Stimulated activated CD4-positive, alpha-beta T cell treated with anti-CD3 and anti-CD28 coated beads, Interleukin-4, amount 100 ng/mL, for 4 hours (primary cell): Measurements from ENCODE around the gene LRRTM4.

Experiments used
- DNase-seq, 2 experiments: peaks; one replicate each; pipeline ENCODE4 v3.0.0-alpha.2; 2020

Gene LRRTM4

GRCh38 chr2:77469106-77469505 is 53.1 kb downstream of the LRRTM4 start:
- DNase-seq, result no peak

GRCh38 chr2:77459840-77460239 is 62.3 kb downstream of the LRRTM4 start:
- DNase-seq, result no peak

DNA sequence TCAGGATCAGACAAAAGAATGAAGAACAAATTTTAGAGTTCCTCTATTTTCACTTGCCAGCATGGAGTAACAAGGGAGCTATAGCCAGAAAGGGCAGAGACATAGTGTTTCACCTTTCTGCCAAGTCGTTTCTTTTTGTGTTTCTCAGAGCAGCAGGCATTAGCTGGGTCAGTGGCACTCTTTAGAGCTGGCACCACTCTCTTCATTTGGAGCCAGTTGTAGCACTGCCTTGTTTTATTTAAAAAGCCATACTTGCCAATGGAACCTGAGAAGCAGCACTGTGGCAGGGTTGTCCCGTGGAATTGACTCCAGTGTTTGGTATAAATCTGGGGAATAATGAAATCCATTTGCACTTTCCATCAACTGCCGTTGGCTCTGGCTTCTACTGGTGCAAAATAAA is 64.0 kb downstream of the LRRTM4 start:
- DNase-seq, result no peak

- DNase-seq, result no peak
Observed at GRCh38 chr2:77457665-77458064, 64.5 kb downstream of the LRRTM4 start.

- DNase-seq, result no peak
Observed at GRCh38 chr2:77443076-77443475, 79.1 kb downstream of the LRRTM4 start.

- no peak for DNase-seq
Observed at GRCh38 chr2:77434880-77435279, 87.3 kb downstream of the LRRTM4 start.

- DNase-seq, result no peak
Observed at GRCh38 chr2:77428946-77429345, 93.2 kb downstream of the LRRTM4 start.

DNA sequence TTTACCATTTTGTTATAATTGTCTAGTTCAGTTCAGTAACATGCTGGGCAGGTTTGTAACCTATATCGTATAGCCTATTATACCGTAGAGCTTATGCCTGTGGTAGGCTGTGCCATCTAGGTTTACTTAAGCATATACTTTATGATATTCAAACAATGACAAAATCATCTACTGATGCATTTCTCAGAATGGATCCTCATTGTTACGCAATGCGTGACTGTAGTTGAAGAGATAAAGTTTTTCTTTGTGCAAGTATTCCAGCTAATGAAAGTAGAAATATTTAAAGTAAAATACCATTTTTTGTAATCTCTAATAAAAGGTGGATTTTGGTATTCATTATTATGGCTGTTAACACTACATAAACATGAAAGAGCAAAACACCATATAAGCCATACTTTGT is 100.2 kb downstream of the LRRTM4 start:
- no peak for DNase-seq

- no peak for DNase-seq
Observed at GRCh38 chr2:77418537-77418936, 103.6 kb downstream of the LRRTM4 start.

DNA sequence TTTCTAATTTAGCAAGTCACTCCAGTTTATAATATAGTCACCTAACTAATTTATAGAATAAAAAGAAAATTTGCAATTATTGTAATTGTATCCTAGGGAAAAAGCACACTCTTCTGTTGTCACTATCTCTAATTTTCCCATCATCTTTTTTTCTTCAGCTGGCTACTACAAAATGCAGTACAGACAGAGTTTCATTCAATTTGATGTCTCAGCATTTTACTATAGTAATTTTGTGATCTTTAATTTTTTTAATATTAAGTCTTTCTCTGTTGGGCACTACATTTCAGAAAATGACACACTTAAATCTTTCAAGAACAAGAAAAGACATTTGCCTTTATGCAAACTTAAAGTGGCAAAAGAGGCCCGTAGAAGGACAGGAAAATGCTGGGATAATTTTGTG is 118.0 kb downstream of the LRRTM4 start:
- DNase-seq, result no peak

DNA sequence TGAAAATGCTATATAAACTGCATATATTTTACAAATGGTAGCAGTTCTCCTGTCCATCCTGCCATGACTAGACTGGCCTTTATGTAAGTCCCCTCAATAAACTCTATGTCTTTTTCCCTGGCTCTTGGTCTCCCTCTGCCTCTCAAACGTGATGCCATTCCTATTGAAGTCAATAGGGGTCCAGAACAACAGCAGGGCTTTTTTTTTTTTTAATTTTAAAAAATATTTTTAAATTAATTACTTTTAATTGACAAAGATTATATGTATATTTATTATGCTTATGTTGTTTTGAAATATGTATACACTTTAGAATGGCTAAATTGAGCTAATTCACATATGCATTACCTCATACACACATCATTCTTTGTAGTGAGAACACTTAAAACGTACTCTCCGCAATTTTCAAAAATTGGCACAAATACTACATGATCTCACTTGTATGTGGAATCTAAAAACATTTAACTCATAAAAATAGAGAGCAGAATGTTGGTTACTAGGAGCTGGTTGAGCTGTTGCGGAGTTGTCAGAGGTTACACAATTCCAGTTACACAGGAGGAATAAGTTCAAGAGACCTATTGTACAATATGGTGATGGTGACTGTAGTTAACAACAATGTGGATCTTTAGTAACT is 123.1 kb downstream of the LRRTM4 start:
- no peak for DNase-seq

GRCh38 chr2:77397763-77398162 is 124.4 kb downstream of the LRRTM4 start:
- DNase-seq, result no peak

DNA sequence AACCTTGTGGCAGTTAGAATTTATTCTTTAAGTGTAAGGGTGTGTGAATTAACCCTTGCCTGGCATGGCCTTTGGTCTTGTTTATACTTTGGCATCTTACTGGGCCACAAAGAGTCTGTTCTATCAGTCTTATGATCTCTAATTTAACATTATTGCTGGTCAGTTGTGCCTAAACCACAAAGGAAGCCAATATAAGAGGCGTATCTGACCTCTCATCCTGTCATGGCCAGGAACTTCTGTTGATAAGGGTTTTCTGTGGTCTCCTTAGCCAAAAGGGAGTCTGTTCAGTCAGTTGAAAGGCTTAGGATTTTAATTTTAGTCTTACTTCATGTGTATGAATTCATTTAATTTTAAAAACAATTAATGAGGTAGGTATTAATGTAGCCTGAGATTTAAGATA is 127.2 kb downstream of the LRRTM4 start:
- DNase-seq, result no peak

GRCh38 chr2:77391119-77391518 is 131.1 kb downstream of the LRRTM4 start:
- DNase-seq, result no peak

GRCh38 chr2:77387324-77387723 is 134.9 kb downstream of the LRRTM4 start:
- DNase-seq, result no peak

- no peak for DNase-seq
Observed at GRCh38 chr2:77372636-77373035, 149.5 kb downstream of the LRRTM4 start.

- DNase-seq, result no peak
Observed at GRCh38 chr2:77370511-77370910, 151.7 kb downstream of the LRRTM4 start.

- no peak for DNase-seq
Observed at GRCh38 chr2:77363277-77363676, 158.9 kb downstream of the LRRTM4 start.

DNA sequence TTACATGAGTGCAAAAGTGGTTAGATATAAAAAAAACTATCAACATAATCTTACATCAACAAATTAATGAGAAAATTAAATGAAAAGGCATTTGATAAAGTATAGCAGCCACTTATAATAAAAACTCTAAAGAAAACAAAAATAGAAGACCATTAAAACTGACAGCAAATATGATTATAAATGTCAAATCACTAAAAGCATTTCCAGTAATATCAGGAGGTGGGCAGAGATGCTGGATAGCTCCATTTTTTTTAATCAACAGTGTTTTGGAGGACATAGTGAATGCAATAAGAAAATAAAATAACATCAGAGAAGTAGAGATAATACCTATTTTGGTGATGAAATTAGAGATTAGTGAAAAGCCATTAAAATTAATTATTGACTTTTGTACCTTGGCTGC is 173.4 kb downstream of the LRRTM4 start:
- DNase-seq, result no peak

DNA sequence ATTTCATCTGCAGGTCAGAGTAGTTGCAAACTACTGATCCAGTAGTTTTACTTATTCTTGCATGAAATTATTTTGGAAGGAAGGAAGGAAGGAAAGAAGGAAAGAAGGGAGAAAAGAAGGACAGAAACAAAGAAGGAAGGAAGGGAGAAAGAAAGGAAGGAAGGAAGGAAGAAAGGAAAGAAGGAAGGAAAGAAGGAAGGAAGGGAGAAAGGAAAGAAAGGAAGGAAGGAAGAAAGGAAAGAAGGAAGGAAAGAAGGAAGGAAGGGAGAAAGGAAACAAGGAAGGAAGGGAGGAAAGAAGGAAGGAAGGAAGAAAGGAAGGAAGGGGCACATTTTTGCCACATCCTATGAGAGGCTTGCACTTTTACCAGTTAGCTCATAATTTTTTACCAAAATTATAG is 186.2 kb downstream of the LRRTM4 start:
- no peak for DNase-seq

GRCh38 chr2:77328134-77328931 is 193.8 kb downstream of the LRRTM4 start:
- no peak for DNase-seq

- DNase-seq, result no peak
Observed at GRCh38 chr2:77325395-77325794, 196.8 kb downstream of the LRRTM4 start.

- DNase-seq, result no peak
Observed at GRCh38 chr2:77322431-77322830, 199.7 kb downstream of the LRRTM4 start.

- no peak for DNase-seq
Observed at GRCh38 chr2:77314721-77315120, 207.5 kb downstream of the LRRTM4 start.

DNA sequence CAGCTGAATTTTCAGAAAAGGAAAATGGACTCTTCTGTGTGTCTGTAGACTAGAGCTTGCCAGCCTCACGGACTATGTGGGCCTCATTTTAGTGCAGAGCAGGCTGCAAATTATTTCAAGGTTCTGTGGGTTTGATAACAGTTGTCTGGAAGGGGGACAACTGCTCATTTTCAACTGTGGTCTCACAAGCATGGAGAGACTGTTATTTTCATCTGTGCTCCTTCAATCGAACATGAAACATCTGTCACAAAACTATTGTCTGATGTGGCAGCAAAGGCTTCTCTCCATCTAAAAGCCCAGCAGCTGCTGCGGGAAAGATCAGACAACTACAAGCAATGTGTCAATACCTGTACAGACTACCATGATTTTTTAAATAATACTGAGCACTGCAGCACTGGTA is 211.8 kb downstream of the LRRTM4 start:
- DNase-seq, result no peak
